HG02852 (cell line): ENCODE data around the gene NPIPB2.
"Not testable (repeated sequence)": the region's sequence is repeated elsewhere in the genome, so short reads cannot be mapped to it uniquely, and the experiment has no call there.

ENCODE experiments used
- ATAC-seq: cut with Tn5 transposase; IDR thresholded peaks from one replicate; pipeline ENCODE4 v1.9.1; 2021; ENCODE audit warnings: mild to moderate bottlenecking, moderate library complexity; ENCODE audit not compliant: unreplicated experiment

The NPIPB2 gene

GRCh38 chr16:11962457-11962856, 20.6 kb upstream of the NPIPB2 start:
- not testable (repeated sequence) for ATAC-seq

GRCh38 chr16:11957591-11958395, 15.9 kb upstream of the NPIPB2 start:
- no peak for ATAC-seq

GRCh38 chr16:11956558-11956957, 14.7 kb upstream of the NPIPB2 start:
- ATAC-seq = no peak

- ATAC-seq = no peak
Observed at GRCh38 chr16:11955713-11956123, 13.9 kb upstream of the NPIPB2 start.

- ATAC-seq = not testable (repeated sequence)
Observed at GRCh38 chr16:11953576-11953975, 11.7 kb upstream of the NPIPB2 start.

- no peak for ATAC-seq
Observed at GRCh38 chr16:11950388-11950787, 8.5 kb upstream of the NPIPB2 start.

- ATAC-seq = peak; percentile 60
Observed at GRCh38 chr16:11949527-11949926, 7.7 kb upstream of the NPIPB2 start.

GRCh38 chr16:11948819-11949218, 7.0 kb upstream of the NPIPB2 start:
- no peak for ATAC-seq

- ATAC-seq = no peak
Observed at GRCh38 chr16:11946433-11946832, 4.6 kb upstream of the NPIPB2 start.

- ATAC-seq = not testable (repeated sequence)
Observed at GRCh38 chr16:11927350-11927749, 14.5 kb downstream of the NPIPB2 start.

- not testable (repeated sequence) for ATAC-seq
Observed at GRCh38 chr16:11924046-11924445, 17.8 kb downstream of the NPIPB2 start.

- ATAC-seq = no peak
Observed at GRCh38 chr16:11916524-11917285, 25.1 kb downstream of the NPIPB2 start.

GRCh38 chr16:11915644-11916523, 26.0 kb downstream of the NPIPB2 start, which contains the start of gene GSPT1:
Gene GSPT1, minus strand, starts transcription at chr16:11915956. Its CDS starts 236 bp downstream, at chr16:11915720.
- ATAC-seq = peak; percentile 80

- ATAC-seq = peak; percentile 33
Observed at GRCh38 chr16:11915114-11915643, 26.7 kb downstream of the NPIPB2 start.

GRCh38 chr16:11914210-11915113, 27.4 kb downstream of the NPIPB2 start:
- ATAC-seq = no peak

GRCh38 chr16:11913425-11914079, 28.3 kb downstream of the NPIPB2 start:
- no peak for ATAC-seq

GRCh38 chr16:11909653-11910545, 31.9 kb downstream of the NPIPB2 start:
- ATAC-seq = no peak
